Peyer's patch (tissue), 4 donors: ENCODE results near the gene JAK3.

Experiments used
- CTCF ChIP-seq, 6 experiments: fragments of 450-650 bp in 4 of 6; fragments of 200-600 bp in 2 of 6; sonication (generic) in 1 of 6; IDR thresholded peaks; one replicate each; pipeline ENCODE4 v1.5.1; 2017 to 2019; ENCODE audit warnings: antibody characterized with exemption in 6 of 6, mild to moderate bottlenecking in 3 of 6, moderate library complexity in 1 of 6
- POLR2A ChIP-seq, 2 donors: fragments of 450-650 bp; IDR thresholded peaks; one replicate each; pipeline ENCODE4 v1.5.1; 2017; ENCODE audit warnings: antibody characterized with exemption in 2 of 2, mild to moderate bottlenecking in 2 of 2, moderate library complexity in 2 of 2

- TF ChIP-seq CTCF (IDR thresholded peaks at IDR 0.05) (no peak), POLR2A (IDR thresholded peaks at IDR 0.05) (no peak)
Measured at GRCh38 chr19:17843908-17844490, 3.8 kb downstream of the JAK3 start.
